ENCODE results near the gene ZNF521.

ZNF521 gene

DNA sequence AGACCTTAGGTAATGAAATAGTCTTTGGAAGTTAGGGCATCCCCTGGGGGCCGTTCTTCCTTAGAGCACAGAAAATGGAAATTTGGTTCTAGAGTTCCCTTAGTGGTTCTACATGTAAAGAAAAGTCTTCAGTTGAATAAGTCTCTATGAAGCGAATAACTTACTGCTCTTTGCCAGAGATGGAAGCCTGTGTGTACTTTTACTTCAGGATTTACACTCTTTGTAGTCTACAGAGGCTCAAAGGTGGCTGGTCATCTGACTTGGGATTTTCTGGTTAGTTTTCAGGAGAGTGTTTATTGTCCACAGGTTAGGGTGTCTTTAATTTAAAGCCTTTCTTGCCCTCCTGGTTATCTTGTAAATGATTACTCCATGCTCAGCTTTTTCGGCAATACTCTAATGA, 210.6 kb downstream of the ZNF521 start (continued):
- TF ChIP-seq, protein P1, sequence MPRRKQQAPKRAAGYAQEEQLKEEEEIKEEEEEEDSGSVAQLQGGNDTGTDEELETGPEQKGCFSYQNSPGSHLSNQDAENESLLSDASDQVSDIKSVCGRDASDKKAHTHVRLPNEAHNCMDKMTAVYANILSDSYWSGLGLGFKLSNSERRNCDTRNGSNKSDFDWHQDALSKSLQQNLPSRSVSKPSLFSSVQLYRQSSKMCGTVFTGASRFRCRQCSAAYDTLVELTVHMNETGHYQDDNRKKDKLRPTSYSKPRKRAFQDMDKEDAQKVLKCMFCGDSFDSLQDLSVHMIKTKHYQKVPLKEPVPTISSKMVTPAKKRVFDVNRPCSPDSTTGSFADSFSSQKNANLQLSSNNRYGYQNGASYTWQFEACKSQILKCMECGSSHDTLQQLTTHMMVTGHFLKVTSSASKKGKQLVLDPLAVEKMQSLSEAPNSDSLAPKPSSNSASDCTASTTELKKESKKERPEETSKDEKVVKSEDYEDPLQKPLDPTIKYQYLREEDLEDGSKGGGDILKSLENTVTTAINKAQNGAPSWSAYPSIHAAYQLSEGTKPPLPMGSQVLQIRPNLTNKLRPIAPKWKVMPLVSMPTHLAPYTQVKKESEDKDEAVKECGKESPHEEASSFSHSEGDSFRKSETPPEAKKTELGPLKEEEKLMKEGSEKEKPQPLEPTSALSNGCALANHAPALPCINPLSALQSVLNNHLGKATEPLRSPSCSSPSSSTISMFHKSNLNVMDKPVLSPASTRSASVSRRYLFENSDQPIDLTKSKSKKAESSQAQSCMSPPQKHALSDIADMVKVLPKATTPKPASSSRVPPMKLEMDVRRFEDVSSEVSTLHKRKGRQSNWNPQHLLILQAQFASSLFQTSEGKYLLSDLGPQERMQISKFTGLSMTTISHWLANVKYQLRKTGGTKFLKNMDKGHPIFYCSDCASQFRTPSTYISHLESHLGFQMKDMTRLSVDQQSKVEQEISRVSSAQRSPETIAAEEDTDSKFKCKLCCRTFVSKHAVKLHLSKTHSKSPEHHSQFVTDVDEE (CRISPR knock-in tag; IDR thresholded peaks at IDR 0.05), result no peak
- TF ChIP-seq TOX (CRISPR knock-in tag; IDR thresholded peaks at IDR 0.05; ENCODE audit: borderline replicate concordance) (no peak), ZFP3 (CRISPR knock-in tag; IDR thresholded peaks at IDR 0.05) (no peak)

DNA sequence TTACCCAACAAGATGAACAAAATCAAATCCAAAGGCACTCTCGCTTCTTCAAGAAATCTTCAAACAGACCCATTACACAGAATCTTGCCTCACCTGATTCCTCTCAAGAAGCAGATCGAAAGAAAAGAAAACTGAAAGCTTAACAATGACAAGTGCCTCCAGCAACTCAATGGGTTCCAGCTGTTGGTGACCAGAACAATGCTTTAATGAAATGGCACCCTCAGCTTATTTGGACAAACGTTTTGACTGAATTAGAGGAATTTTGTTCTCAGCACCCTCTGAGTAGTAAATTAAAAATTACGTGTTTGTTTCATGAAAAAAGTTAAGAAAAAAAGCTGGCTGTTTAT, 211.0 kb downstream of the ZNF521 start:
- ATAC-seq, result no peak
- TF ChIP-seq ISL1 (CRISPR knock-in tag; IDR thresholded peaks at IDR 0.05), result no peak
- TF ChIP-seq ZC3H10 (CRISPR knock-in tag; IDR thresholded peaks at IDR 0.05), result no peak
- TF ChIP-seq ZNF565 (CRISPR knock-in tag; conservative IDR thresholded peaks at IDR 0.05; ENCODE audit: low read depth), result no peak
- TF ChIP-seq ZFP3 (CRISPR knock-in tag; IDR thresholded peaks at IDR 0.05), result no peak
- TF ChIP-seq TCF4 (CRISPR knock-in tag; IDR thresholded peaks at IDR 0.05; ENCODE audit: borderline replicate concordance), result no peak
- TF ChIP-seq, protein P2, sequence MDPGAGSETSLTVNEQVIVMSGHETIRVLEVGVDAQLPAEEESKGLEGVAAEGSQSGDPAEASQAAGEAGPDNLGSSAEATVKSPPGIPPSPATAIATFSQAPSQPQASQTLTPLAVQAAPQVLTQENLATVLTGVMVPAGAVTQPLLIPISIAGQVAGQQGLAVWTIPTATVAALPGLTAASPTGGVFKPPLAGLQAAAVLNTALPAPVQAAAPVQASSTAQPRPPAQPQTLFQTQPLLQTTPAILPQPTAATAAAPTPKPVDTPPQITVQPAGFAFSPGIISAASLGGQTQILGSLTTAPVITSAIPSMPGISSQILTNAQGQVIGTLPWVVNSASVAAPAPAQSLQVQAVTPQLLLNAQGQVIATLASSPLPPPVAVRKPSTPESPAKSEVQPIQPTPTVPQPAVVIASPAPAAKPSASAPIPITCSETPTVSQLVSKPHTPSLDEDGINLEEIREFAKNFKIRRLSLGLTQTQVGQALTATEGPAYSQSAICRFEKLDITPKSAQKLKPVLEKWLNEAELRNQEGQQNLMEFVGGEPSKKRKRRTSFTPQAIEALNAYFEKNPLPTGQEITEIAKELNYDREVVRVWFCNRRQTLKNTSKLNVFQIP (CRISPR knock-in tag; IDR thresholded peaks at IDR 0.05; ENCODE audit: borderline replicate concordance, low read depth), result no peak
- no peak for TF ChIP-seq ESRRG (CRISPR knock-in tag; IDR thresholded peaks at IDR 0.05)
- no peak for TF ChIP-seq ZNF8 (CRISPR knock-in tag; IDR thresholded peaks at IDR 0.05)
- no peak for TF ChIP-seq CSDC2 (CRISPR knock-in tag; IDR thresholded peaks at IDR 0.05)
- no peak for TF ChIP-seq ZNF70 (CRISPR knock-in tag; IDR thresholded peaks at IDR 0.05)
- TF ChIP-seq ZFP30 (CRISPR knock-in tag; IDR thresholded peaks at IDR 0.05), result no peak
- no peak for TF ChIP-seq ARNTL (CRISPR knock-in tag; IDR thresholded peaks at IDR 0.05; ENCODE audit: borderline replicate concordance, low read depth)
- TF ChIP-seq, protein P1 (CRISPR knock-in tag; IDR thresholded peaks at IDR 0.05), result no peak
- TF ChIP-seq, protein P3, sequence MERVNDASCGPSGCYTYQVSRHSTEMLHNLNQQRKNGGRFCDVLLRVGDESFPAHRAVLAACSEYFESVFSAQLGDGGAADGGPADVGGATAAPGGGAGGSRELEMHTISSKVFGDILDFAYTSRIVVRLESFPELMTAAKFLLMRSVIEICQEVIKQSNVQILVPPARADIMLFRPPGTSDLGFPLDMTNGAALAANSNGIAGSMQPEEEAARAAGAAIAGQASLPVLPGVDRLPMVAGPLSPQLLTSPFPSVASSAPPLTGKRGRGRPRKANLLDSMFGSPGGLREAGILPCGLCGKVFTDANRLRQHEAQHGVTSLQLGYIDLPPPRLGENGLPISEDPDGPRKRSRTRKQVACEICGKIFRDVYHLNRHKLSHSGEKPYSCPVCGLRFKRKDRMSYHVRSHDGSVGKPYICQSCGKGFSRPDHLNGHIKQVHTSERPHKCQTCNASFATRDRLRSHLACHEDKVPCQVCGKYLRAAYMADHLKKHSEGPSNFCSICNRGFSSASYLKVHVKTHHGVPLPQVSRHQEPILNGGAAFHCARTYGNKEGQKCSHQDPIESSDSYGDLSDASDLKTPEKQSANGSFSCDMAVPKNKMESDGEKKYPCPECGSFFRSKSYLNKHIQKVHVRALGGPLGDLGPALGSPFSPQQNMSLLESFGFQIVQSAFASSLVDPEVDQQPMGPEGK (CRISPR knock-in tag; IDR thresholded peaks at IDR 0.05; ENCODE audit: borderline replicate concordance), result no peak
- no peak for TF ChIP-seq TOX (CRISPR knock-in tag; IDR thresholded peaks at IDR 0.05; ENCODE audit: borderline replicate concordance)
- no peak for TF ChIP-seq RARB (CRISPR knock-in tag; IDR thresholded peaks at IDR 0.05)
- no peak for TF ChIP-seq PPARA (CRISPR knock-in tag; IDR thresholded peaks at IDR 0.05; ENCODE audit: borderline replicate concordance)
- TF ChIP-seq GLIS3 (CRISPR knock-in tag; IDR thresholded peaks at IDR 0.05), result no peak

DNA sequence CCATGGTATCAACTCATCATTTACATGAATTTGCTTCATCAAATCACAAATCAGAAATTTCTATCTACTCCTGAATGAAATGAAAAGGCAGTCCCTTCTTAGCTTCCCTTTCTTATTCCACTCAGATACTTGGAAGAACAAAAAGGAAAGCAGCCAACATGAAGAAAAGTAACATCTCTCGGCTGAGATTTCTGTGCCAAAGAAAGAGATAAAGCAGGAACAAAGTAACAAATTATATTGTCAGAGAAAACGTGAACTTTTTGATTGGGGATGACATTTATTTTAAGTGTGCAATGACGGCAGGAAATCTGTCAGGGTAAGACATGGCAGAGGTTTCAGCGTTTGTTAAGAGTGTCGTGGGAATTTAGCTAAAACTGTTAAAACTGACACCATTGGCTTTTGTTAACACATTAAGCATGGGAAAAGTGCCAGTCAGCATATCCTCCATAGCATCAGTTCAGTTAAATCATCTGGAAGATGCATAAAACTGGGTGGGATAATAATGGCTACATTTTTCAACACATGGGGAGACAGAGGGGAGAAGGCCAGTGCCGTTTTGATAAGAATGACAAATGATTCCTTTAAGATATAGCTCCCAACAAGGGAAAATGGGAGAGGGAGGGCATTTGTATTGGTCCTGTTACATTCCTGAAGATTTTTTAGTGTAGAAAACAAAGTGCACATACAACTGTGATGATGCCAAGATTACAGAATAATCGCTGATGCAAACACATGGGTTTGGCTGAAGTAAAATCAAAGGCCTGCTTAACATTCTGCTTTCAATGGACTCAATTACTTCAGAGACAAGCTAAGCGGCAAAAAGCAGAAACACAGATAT, 211.6 kb downstream of the ZNF521 start:
- ATAC-seq, result no peak
- no peak for TF ChIP-seq ESRRG (CRISPR knock-in tag; IDR thresholded peaks at IDR 0.05)
- TF ChIP-seq, protein P3 (CRISPR knock-in tag; IDR thresholded peaks at IDR 0.05; ENCODE audit: borderline replicate concordance), result no peak
- no peak for TF ChIP-seq TOX (CRISPR knock-in tag; IDR thresholded peaks at IDR 0.05; ENCODE audit: borderline replicate concordance)
- TF ChIP-seq, protein P4, sequence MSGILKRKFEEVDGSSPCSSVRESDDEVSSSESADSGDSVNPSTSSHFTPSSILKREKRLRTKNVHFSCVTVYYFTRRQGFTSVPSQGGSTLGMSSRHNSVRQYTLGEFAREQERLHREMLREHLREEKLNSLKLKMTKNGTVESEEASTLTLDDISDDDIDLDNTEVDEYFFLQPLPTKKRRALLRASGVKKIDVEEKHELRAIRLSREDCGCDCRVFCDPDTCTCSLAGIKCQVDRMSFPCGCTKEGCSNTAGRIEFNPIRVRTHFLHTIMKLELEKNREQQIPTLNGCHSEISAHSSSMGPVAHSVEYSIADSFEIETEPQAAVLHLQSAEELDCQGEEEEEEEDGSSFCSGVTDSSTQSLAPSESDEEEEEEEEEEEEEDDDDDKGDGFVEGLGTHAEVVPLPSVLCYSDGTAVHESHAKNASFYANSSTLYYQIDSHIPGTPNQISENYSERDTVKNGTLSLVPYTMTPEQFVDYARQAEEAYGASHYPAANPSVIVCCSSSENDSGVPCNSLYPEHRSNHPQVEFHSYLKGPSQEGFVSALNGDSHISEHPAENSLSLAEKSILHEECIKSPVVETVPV (CRISPR knock-in tag; IDR thresholded peaks at IDR 0.05), result no peak
- no peak for TF ChIP-seq OSR1 (CRISPR knock-in tag; IDR thresholded peaks at IDR 0.05)
- TF ChIP-seq SNAI2 (CRISPR knock-in tag; IDR thresholded peaks at IDR 0.05), result no peak
- TF ChIP-seq, protein P5, sequence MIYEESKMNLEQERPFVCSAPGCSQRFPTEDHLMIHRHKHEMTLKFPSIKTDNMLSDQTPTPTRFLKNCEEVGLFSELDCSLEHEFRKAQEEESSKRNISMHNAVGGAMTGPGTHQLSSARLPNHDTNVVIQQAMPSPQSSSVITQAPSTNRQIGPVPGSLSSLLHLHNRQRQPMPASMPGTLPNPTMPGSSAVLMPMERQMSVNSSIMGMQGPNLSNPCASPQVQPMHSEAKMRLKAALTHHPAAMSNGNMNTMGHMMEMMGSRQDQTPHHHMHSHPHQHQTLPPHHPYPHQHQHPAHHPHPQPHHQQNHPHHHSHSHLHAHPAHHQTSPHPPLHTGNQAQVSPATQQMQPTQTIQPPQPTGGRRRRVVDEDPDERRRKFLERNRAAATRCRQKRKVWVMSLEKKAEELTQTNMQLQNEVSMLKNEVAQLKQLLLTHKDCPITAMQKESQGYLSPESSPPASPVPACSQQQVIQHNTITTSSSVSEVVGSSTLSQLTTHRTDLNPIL (CRISPR knock-in tag; IDR thresholded peaks at IDR 0.05; ENCODE audit: low read depth), result no peak
- no peak for TF ChIP-seq ZNF70 (CRISPR knock-in tag; IDR thresholded peaks at IDR 0.05)
- no peak for TF ChIP-seq BACH2 (CRISPR knock-in tag; IDR thresholded peaks at IDR 0.05; ENCODE audit: borderline replicate concordance)
- no peak for TF ChIP-seq ISL1 (CRISPR knock-in tag; IDR thresholded peaks at IDR 0.05)
- no peak for TF ChIP-seq RARB (CRISPR knock-in tag; IDR thresholded peaks at IDR 0.05)
- no peak for TF ChIP-seq GLIS3 (CRISPR knock-in tag; IDR thresholded peaks at IDR 0.05)
- no peak for TF ChIP-seq ZFP30 (CRISPR knock-in tag; IDR thresholded peaks at IDR 0.05)
- no peak for TF ChIP-seq ZFP3 (CRISPR knock-in tag; IDR thresholded peaks at IDR 0.05)
- TF ChIP-seq PPARA (CRISPR knock-in tag; IDR thresholded peaks at IDR 0.05; ENCODE audit: borderline replicate concordance), result no peak

Data from SK-N-SH treated with all-trans-retinoic acid at 6 μM for 48 hours (cell line).